Caco-2 (cell line): ENCODE results near the gene RAP2C. TPM values are rescaled to one million over a fixed set of nuclear protein-coding genes. Genes with fewer than 3 reads are reported as not detected.

Experiments
- BruUV-seq: library from RNA; stranded (reverse); fragments of 400-500 nt; replicated peaks from 2 replicates; lab custom pipeline; 2021; lab: Mats Ljungman, UMichigan
- CTCF ChIA-PET: fragments of 300-600 bp; sonication (Branson Sonifier 250); formaldehyde crosslinking; loops from one replicate; lab custom pipeline; 2022; ENCODE audit warnings: antibody characterized with exemption; lab: Charles Lee
- POLR2A ChIA-PET: fragments of 300-600 bp; sonication (Branson Sonifier 250); formaldehyde crosslinking; loops from one replicate; lab custom pipeline; 2022; ENCODE audit warnings: antibody characterized with exemption; lab: Charles Lee
- DNase-seq, 2 experiments: peaks; one replicate each; pipeline versions ENCODE4 v3.0.0 to v3.0.0-alpha.2; 2020 to 2022
- H3K27me3 ChIP-seq: replicated peaks from 2 replicates; pipeline ENCODE4 v1.6.0; 2011; ENCODE audit warnings: low read length; ENCODE audit not compliant: control insufficient read depth, insufficient read depth
- H3K36me3 ChIP-seq: 2 replicates; pipeline ENCODE4 v1.5.1; 2011; ENCODE audit warnings: low read length; ENCODE audit not compliant: control insufficient read depth, insufficient read depth
- H3K4me1 ChIP-seq: fragments of 250-450 bp; sonication (Bioruptor Pico); 2 replicates; pipeline ENCODE4 v1.5.1; 2020; ENCODE audit warnings: mild to moderate bottlenecking
- H3K4me3 ChIP-seq: 2 replicates; pipeline ENCODE4 v1.5.1; 2011; ENCODE audit warnings: low read depth, mild to moderate bottlenecking, control low read depth, low read length
- H3K9me3 ChIP-seq: fragments of 250-450 bp; sonication (Bioruptor Pico); 2 replicates; pipeline ENCODE4 v1.5.1; 2020; ENCODE audit warnings: mild to moderate bottlenecking, moderate library complexity
- H3K27ac Mint-ChIP-seq: one replicate; pipeline ENCODE4 v1.8.0; 2022; ENCODE audit warnings: mixed read lengths; ENCODE audit not compliant: unreplicated experiment
- H3K27me3 Mint-ChIP-seq: one replicate; pipeline ENCODE4 v1.8.0; 2022; ENCODE audit warnings: mixed read lengths; ENCODE audit not compliant: insufficient read depth, unreplicated experiment
- H3K36me3 Mint-ChIP-seq: one replicate; pipeline ENCODE4 v1.8.0; 2022; ENCODE audit warnings: mild to moderate bottlenecking, mixed read lengths; ENCODE audit not compliant: insufficient read depth, unreplicated experiment
- H3K4me1 Mint-ChIP-seq: one replicate; pipeline ENCODE4 v1.8.0; 2022; ENCODE audit warnings: low read depth, mixed read lengths; ENCODE audit not compliant: unreplicated experiment
- H3K4me3 Mint-ChIP-seq: one replicate; pipeline ENCODE4 v1.8.0; 2022; ENCODE audit warnings: mild to moderate bottlenecking, moderate library complexity, mixed read lengths; ENCODE audit not compliant: unreplicated experiment
- H3K9me3 Mint-ChIP-seq: one replicate; pipeline ENCODE4 v1.8.0; 2022; ENCODE audit warnings: mixed read lengths; ENCODE audit not compliant: unreplicated experiment
- intact Hi-C: fragments of 100-400 bp; cut with micrococcal nuclease; formaldehyde crosslinking; loops from one replicate; pipeline ENCODE4 v1.10.0; 2022; ENCODE audit not compliant: unreplicated experiment
- total RNA-seq: library from RNA; stranded (reverse); gene quantifications from 2 replicates; pipeline ENCODE4 v1.2.3, GENCODE V29; 2022
- TF ChIP-seq, protein P1 (sequence below), 2 experiments: fragments of 200-600 bp in 1 of 2; IDR thresholded peaks; 1 replicate in 1 of 2; 2 replicates in 1 of 2; pipeline versions ENCODE4 v1.5.1 to v1.8.0; 2011 to 2022; ENCODE audit warnings: antibody characterized with exemption in 1 of 2, control low read depth in 1 of 2, inconsistent platforms in 1 of 2, low read depth in 1 of 2, low read length in 1 of 2, mild to moderate bottlenecking in 1 of 2, moderate library complexity in 1 of 2; ENCODE audit not compliant: insufficient read depth in 1 of 2, severe bottlenecking in 1 of 2, unreplicated experiment in 1 of 2

Gene RAP2C
- total RNA-seq, 1 experiment from 2014 or later: 24.9 TPM

DNA sequence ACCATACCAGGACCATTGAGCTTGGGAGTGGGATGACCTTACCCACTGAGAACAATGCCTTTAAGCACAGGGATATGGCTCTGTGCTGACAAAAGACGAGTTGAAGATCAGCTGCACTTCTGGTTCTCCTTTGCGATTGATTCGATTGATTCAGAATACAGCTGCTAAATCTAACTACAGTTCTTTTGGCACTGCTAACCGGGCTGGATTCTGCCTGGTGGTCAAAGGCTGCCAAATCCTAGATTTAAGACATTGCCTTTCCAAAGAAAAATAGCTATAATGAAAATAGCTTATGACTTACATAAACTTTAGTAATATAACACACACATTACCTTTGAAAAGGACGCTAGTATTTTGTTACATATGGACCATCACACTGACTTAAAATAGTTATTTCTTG, 18.3 kb downstream of the RAP2C start:
- POLR2A ChIA-PET: no interaction called here

DNA sequence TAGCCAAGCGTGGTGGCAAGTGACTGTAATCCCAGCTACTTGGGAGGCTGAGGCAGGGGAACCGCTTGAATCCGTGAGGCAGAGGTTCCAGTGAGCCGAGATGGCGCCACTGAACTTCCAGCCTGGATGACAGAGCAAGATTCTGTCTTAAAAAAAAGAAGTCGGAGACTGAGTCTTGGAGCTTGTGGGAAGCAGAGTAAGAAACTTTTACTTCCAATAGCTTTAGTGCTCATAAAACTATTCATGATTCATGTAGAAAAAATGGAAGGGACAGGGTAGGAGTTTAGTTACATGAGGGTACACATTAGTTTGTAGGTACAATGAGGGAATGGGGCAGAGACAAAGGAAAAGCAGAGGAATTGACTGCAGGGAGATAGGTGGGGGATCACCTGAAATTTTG, 19.3 kb downstream of the RAP2C start:
- Mint-ChIP-seq H3K9me3 (peaks cover 10% of the 10 kb centered on the region), H3K4me1 (no peaks in the 10 kb centered on the region), H3K27me3 (no peaks in the 10 kb centered on the region), H3K27ac (no peak overlapping the region), H3K4me3 (no peak overlapping the region), H3K36me3 (peaks cover 6% of the 10 kb centered on the region)
- Histone ChIP-seq H3K9me3 (no peaks in the 10 kb centered on the region), H3K4me3 (no peak overlapping the region), H3K4me1 (no peaks in the 10 kb centered on the region), H3K27me3 (no peaks in the 10 kb centered on the region), H3K36me3 (no peaks in the 10 kb centered on the region; the same call in 1 of the 2 replicates)
- no TSS peak for BruUV-seq
- intact Hi-C loops: no loop called here
- ChIA-PET POLR2A (no interaction called here), CTCF (interaction anchor here (1.3 kb wide), 1 partner anchor 107 kb away, joined by 3 read pairs; no protein-coding TSS in a partner anchor)
- TF ChIP-seq, protein P1, sequence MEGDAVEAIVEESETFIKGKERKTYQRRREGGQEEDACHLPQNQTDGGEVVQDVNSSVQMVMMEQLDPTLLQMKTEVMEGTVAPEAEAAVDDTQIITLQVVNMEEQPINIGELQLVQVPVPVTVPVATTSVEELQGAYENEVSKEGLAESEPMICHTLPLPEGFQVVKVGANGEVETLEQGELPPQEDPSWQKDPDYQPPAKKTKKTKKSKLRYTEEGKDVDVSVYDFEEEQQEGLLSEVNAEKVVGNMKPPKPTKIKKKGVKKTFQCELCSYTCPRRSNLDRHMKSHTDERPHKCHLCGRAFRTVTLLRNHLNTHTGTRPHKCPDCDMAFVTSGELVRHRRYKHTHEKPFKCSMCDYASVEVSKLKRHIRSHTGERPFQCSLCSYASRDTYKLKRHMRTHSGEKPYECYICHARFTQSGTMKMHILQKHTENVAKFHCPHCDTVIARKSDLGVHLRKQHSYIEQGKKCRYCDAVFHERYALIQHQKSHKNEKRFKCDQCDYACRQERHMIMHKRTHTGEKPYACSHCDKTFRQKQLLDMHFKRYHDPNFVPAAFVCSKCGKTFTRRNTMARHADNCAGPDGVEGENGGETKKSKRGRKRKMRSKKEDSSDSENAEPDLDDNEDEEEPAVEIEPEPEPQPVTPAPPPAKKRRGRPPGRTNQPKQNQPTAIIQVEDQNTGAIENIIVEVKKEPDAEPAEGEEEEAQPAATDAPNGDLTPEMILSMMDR (IDR thresholded peaks at IDR 0.05; ENCODE audit: insufficient read depth in 1 of 2, low read depth in 1 of 2, low read length in 1 of 2, severe bottlenecking in 1 of 2, unreplicated experiment in 1 of 2): no peak
- DNase-seq: no peak

More for the DNA sequence above, 18.3 kb downstream of the RAP2C start:
- H3K9me3 ChIP-seq: no peaks in the 10 kb centered on the region
- no TSS peak for BruUV-seq
- DNase-seq: no peak
- H3K9me3 Mint-ChIP-seq: peaks cover 10% of the 10 kb centered on the region
- H3K4me1 ChIP-seq: no peaks in the 10 kb centered on the region
- H3K36me3 Mint-ChIP-seq: peaks cover 10% of the 10 kb centered on the region
- H3K27me3 ChIP-seq: no peaks in the 10 kb centered on the region
- no peak overlapping the region for H3K4me3 Mint-ChIP-seq
- H3K4me3 ChIP-seq: no peak overlapping the region
- TF ChIP-seq, protein P1 (IDR thresholded peaks at IDR 0.05; ENCODE audit: insufficient read depth in 1 of 2, low read depth in 1 of 2, low read length in 1 of 2, severe bottlenecking in 1 of 2, unreplicated experiment in 1 of 2): no peak
- intact Hi-C loops: no loop called here
- peaks cover 4% of the 10 kb centered on the region for H3K4me1 Mint-ChIP-seq
- H3K36me3 ChIP-seq: no peaks in the 10 kb centered on the region; the same call in 1 of the 2 replicates
- no peaks in the 10 kb centered on the region for H3K27me3 Mint-ChIP-seq
- CTCF ChIA-PET: interaction anchor here (1.3 kb wide), 1 partner anchor 108 kb away, joined by 3 read pairs; no protein-coding TSS in a partner anchor
- H3K27ac Mint-ChIP-seq: no peak overlapping the region

DNA sequence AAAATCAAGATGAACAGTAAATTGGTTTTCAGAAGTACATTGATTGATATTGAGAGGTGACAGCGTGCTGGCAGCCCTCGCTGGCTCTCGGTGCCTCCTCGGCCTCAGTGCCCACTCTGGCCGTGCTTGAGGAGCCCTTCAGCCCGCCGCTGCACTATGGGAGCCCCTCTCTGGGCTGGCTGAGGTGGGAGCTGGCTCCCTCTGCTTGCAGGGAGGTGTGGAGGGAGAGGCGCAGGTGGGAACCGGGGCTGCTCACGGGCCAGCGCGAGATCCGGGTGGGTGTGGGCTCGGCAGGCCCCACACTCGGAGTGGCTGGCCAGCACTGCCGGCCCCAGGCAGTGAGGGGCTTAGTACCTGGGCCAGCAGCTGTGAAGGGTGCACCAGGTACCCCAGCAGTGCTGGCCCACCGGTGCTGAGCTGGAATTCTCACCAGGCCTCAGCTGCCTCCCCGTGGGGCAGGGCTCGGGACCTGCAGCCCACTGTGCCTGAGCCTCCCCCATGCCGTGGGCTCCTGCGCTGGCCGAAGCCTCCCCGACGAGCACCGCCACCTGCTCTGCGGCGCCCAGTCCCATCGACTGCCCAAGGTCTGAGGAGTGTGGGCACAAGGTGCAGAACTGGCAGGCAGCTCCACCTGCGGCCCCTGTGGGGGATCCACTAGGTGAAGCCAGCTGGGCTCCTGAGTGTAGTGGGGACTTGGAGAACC, 25.2 kb downstream of the RAP2C start:
- no peak overlapping the region for H3K27ac Mint-ChIP-seq
- POLR2A ChIA-PET: no interaction called here
- H3K4me3 Mint-ChIP-seq: no peak overlapping the region
- H3K36me3 ChIP-seq: no peaks in the 10 kb centered on the region
- no peaks in the 10 kb centered on the region for H3K36me3 Mint-ChIP-seq
- H3K27me3 Mint-ChIP-seq: no peaks in the 10 kb centered on the region
- CTCF ChIA-PET: no interaction called here
- no peak for DNase-seq
- peaks cover 10% of the 10 kb centered on the region for H3K9me3 Mint-ChIP-seq
- intact Hi-C loops: no loop called here
- H3K4me1 ChIP-seq: no peaks in the 10 kb centered on the region
- no peak overlapping the region for H3K4me3 ChIP-seq
- no peaks in the 10 kb centered on the region for H3K4me1 Mint-ChIP-seq
- H3K27me3 ChIP-seq: no peaks in the 10 kb centered on the region
- BruUV-seq: no TSS peak
- TF ChIP-seq, protein P1 (IDR thresholded peaks at IDR 0.05; ENCODE audit: insufficient read depth in 1 of 2, low read depth in 1 of 2, low read length in 1 of 2, severe bottlenecking in 1 of 2, unreplicated experiment in 1 of 2): no peak
- no peaks in the 10 kb centered on the region for H3K9me3 ChIP-seq
